Tibial nerve (tissue), 4 donors: ENCODE data around the gene SLC10A7. TPM values are rescaled to one million over a fixed set of nuclear protein-coding genes. Genes with fewer than 3 reads are reported as not detected.

Experiments
- DNase-seq, 2 donors: peaks; one replicate each; pipeline ENCODE4 v3.0.0-alpha.2; 2019; ENCODE audit warnings: low spot score in 2 of 2
- H3K27ac ChIP-seq, 4 donors: fragments of 200-600 bp; sonication (generic) in 3 of 4; one replicate each; pipeline ENCODE4 v1.5.1; 2017 to 2019; ENCODE audit warnings: mild to moderate bottlenecking in 1 of 4
- H3K27me3 ChIP-seq, 2 donors: fragments of 200-600 bp; sonication (generic) in 1 of 2; one replicate each; pipeline versions ENCODE4 v1.5.1 to v1.6.0; 2017 to 2019
- H3K36me3 ChIP-seq, 3 donors: fragments of 200-600 bp; sonication (generic); one replicate each; pipeline ENCODE4 v1.5.1; 2018 to 2019
- H3K4me1 ChIP-seq, 4 donors: fragments of 200-600 bp; sonication (generic) in 3 of 4; one replicate each; pipeline ENCODE4 v1.5.1; 2017 to 2019
- H3K4me3 ChIP-seq, 4 donors: fragments of 200-600 bp; sonication (generic) in 3 of 4; one replicate each; pipeline ENCODE4 v1.5.1; 2017 to 2019; ENCODE audit warnings: mild to moderate bottlenecking in 1 of 4, moderate library complexity in 1 of 4
- H3K9me3 ChIP-seq, 4 donors: fragments of 200-600 bp; sonication (generic) in 3 of 4; one replicate each; pipeline ENCODE4 v1.5.1; 2017 to 2019
- CTCF ChIP-seq, 5 experiments: fragments of 200-600 bp in 3 of 5; fragments of 450-650 bp in 2 of 5; sonication (generic) in 3 of 5; IDR thresholded peaks; one replicate each; pipeline ENCODE4 v1.5.1; 2016 to 2019; ENCODE audit warnings: antibody characterized with exemption in 5 of 5, mild to moderate bottlenecking in 3 of 5, moderate library complexity in 2 of 5
- EP300 ChIP-seq, 2 donors: sonication (generic); formaldehyde crosslinking; IDR thresholded peaks; one replicate each; pipeline ENCODE4 v1.6.1; 2017; ENCODE audit warnings: antibody characterized with exemption in 2 of 2, mild to moderate bottlenecking in 1 of 2
- POLR2A ChIP-seq, 2 donors: fragments of 450-650 bp; IDR thresholded peaks; one replicate each; pipeline ENCODE4 v1.6.1; 2017; ENCODE audit warnings: antibody characterized with exemption in 2 of 2, mild to moderate bottlenecking in 2 of 2, moderate library complexity in 2 of 2
- WGBS, 2 donors: methylation state at CpG; one replicate each; pipeline ENCODE4 v1.1.5; 2018; 5-methylcytosine and 5-hydroxymethylcytosine counted together
- total RNA-seq, 4 donors: library from RNA; depleted of rRNA; stranded (reverse); fragments of >200 nt; gene quantifications; one replicate each; pipeline ENCODE4 v1.1.0, GENCODE V29; 2016

SLC10A7 gene
- total RNA-seq, 4 donors from 2014 or later = 9.8 to 13.8 (median 11.9) TPM

GRCh38 chr4:146511381-146511780 lies 10.4 kb downstream of the SLC10A7 start:
- DNase-seq = no peak
- H3K9me3 ChIP-seq = no peaks in the 10 kb centered on the region
- H3K27me3 ChIP-seq = no peaks in the 10 kb centered on the region
- TF ChIP-seq POLR2A (IDR thresholded peaks at IDR 0.05) (no peak), CTCF (IDR thresholded peaks at IDR 0.05) (no peak)
- no peak overlapping the region for H3K4me3 ChIP-seq
- WGBS, 2 donors = 73 to 76% methylated on average over 3 of the region's 3 CpGs
- no peak overlapping the region for H3K27ac ChIP-seq
- H3K36me3 ChIP-seq = peaks cover 0 to 28% (median 0%) of the 10 kb centered on the region in 3 donors
- H3K4me1 ChIP-seq = no peaks in the 10 kb centered on the region

DNA sequence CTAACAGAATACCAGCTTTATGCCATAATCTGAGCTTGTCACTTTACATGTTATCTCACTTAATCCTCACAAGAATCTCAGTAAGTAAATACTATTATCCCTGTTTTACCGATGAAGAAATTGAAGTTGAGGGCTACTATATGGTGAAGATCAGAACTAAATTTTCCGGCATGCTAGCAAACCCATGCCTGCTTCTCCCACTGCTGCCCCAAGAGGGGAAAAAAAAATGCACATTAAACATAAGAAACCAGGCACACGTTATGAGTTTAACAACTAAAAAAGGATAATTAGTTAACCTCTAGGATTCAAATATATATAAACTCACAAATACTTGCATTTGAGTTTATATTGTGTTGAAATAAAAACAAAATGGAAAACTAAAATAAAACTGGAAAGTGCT lies 10.8 kb downstream of the SLC10A7 start:
- no peaks in the 10 kb centered on the region for H3K4me1 ChIP-seq
- 67 to 68% methylated on average over 3 of the region's 3 CpGs for WGBS, 2 donors
- H3K27me3 ChIP-seq = no peaks in the 10 kb centered on the region
- no peaks in the 10 kb centered on the region for H3K9me3 ChIP-seq
- H3K27ac ChIP-seq = no peak overlapping the region
- peaks cover 0 to 32% (median 0%) of the 10 kb centered on the region in 3 donors for H3K36me3 ChIP-seq
- DNase-seq = no peak
- no peak for TF ChIP-seq POLR2A (IDR thresholded peaks at IDR 0.05)
- no peak for TF ChIP-seq CTCF (IDR thresholded peaks at IDR 0.05)
- no peak for TF ChIP-seq EP300 (IDR thresholded peaks at IDR 0.05)
- no peak overlapping the region for H3K4me3 ChIP-seq

- H3K4me1 ChIP-seq = no peaks in the 10 kb centered on the region
- TF ChIP-seq EP300 (IDR thresholded peaks at IDR 0.05) (no peak), CTCF (IDR thresholded peaks at IDR 0.05) (no peak), POLR2A (IDR thresholded peaks at IDR 0.05) (no peak)
- WGBS, 2 donors = 94 to 97% methylated on average over 3 of the region's 3 CpGs
Observed at GRCh38 chr4:146508229-146508939, 13.4 kb downstream of the SLC10A7 start.

DNA sequence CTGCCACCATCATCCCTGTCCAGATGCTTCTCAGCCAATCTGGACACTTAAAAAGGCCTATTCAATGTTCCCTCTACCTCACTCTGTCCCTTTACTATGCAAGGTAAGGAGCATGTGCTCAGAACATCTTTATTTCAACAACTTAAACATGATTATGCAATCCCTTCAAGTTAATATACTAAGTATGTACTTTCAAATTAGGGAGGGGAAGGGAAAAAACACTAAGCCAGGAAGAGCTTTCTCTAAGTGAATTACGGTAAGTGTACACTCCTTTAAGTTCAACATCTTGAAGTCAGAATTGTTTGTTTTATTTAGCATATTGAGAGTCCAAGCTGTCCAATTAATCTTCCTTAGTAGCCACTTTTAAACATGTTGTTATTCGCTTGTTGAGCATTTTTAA lies 14.1 kb downstream of the SLC10A7 start:
- Histone ChIP-seq H3K27me3 (no peaks in the 10 kb centered on the region), H3K4me1 (no peaks in the 10 kb centered on the region), H3K36me3 (peaks cover 0 to 52% (median 0%) of the 10 kb centered on the region in 3 donors), H3K4me3 (no peak overlapping the region), H3K27ac (no peak overlapping the region), H3K9me3 (no peaks in the 10 kb centered on the region)
- 94 to 97% methylated on average over 2 of the region's 2 CpGs for WGBS, 2 donors
- TF ChIP-seq POLR2A (IDR thresholded peaks at IDR 0.05) (no peak), CTCF (IDR thresholded peaks at IDR 0.05) (no peak), EP300 (IDR thresholded peaks at IDR 0.05) (no peak)
- DNase-seq = no peak

More at GRCh38 chr4:146508229-146508939, 13.4 kb downstream of the SLC10A7 start:
- Histone ChIP-seq H3K36me3 (peaks cover 0 to 44% (median 0%) of the 10 kb centered on the region in 3 donors), H3K9me3 (no peaks in the 10 kb centered on the region), H3K4me3 (no peak overlapping the region), H3K27me3 (no peaks in the 10 kb centered on the region), H3K27ac (no peak overlapping the region)
- no peak for DNase-seq

GRCh38 chr4:146506272-146506671 lies 15.5 kb downstream of the SLC10A7 start:
- no peaks in the 10 kb centered on the region for H3K9me3 ChIP-seq
- TF ChIP-seq POLR2A (IDR thresholded peaks at IDR 0.05) (no peak), CTCF (IDR thresholded peaks at IDR 0.05) (no peak), EP300 (IDR thresholded peaks at IDR 0.05) (no peak)
- H3K4me3 ChIP-seq = no peak overlapping the region
- H3K27ac ChIP-seq = no peak overlapping the region
- no peaks in the 10 kb centered on the region for H3K4me1 ChIP-seq
- DNase-seq = no peak
- no peaks in the 10 kb centered on the region for H3K27me3 ChIP-seq
- peaks cover 0 to 63% (median 0%) of the 10 kb centered on the region in 3 donors for H3K36me3 ChIP-seq
